Upper lobe of left lung (tissue), 6 donors: Measurements from ENCODE around the gene PALM3. TPM values are rescaled to one million over a fixed set of nuclear protein-coding genes. Genes with fewer than 3 reads are reported as not detected.
"Not testable (repeated sequence)": the region's sequence is repeated elsewhere in the genome, so short reads cannot be mapped to it uniquely, and the experiment has no call there.

ENCODE experiments used
- ATAC-seq, 2 donors: fragments of 200-7000 bp; cut with Tn5 transposase; one replicate each; pipeline ENCODE4 v1.9.1; 2022; ENCODE audit warnings: mild to moderate bottlenecking in 2 of 2, moderate library complexity in 2 of 2; ENCODE audit not compliant: low FRiP score in 2 of 2
- DNase-seq, 2 donors: peaks; one replicate each; pipeline ENCODE4 v3.0.0-alpha.2; 2019 to 2020
- H3K27ac ChIP-seq, 4 donors: fragments of 200-600 bp; sonication (generic); one replicate each; pipeline ENCODE4 v1.5.1; 2016 to 2019
- H3K27me3 ChIP-seq, 4 donors: fragments of 200-600 bp; sonication (generic); one replicate each; pipeline ENCODE4 v1.5.1; 2017 to 2019
- H3K36me3 ChIP-seq, 4 donors: fragments of 200-600 bp; sonication (generic); one replicate each; pipeline ENCODE4 v1.5.1; 2016 to 2019
- H3K4me1 ChIP-seq, 4 donors: fragments of 200-600 bp; sonication (generic); one replicate each; pipeline ENCODE4 v1.5.1; 2018 to 2019
- H3K4me3 ChIP-seq, 4 donors: fragments of 200-600 bp; sonication (generic); one replicate each; pipeline ENCODE4 v1.5.1; 2017 to 2019; ENCODE audit warnings: mild to moderate bottlenecking in 2 of 4, moderate library complexity in 1 of 4
- H3K9me3 ChIP-seq, 4 donors: fragments of 200-600 bp; sonication (generic); one replicate each; pipeline ENCODE4 v1.5.1; 2018 to 2019
- CTCF ChIP-seq, 6 experiments: fragments of 450-650 bp in 4 of 6; fragments of 200-600 bp in 2 of 6; sonication (generic) in 2 of 6; IDR thresholded peaks; one replicate each; pipeline ENCODE4 v1.5.1; 2016 to 2019; ENCODE audit warnings: antibody characterized with exemption in 6 of 6
- EP300 ChIP-seq, 4 donors: sonication (generic); formaldehyde crosslinking; IDR thresholded peaks; one replicate each; pipeline ENCODE4 v1.5.1; 2017; ENCODE audit warnings: antibody characterized with exemption in 4 of 4, control low read depth in 2 of 4
- POLR2A ChIP-seq, 4 donors: fragments of 450-650 bp; IDR thresholded peaks; one replicate each; pipeline ENCODE4 v1.5.1; 2016 to 2017; ENCODE audit warnings: antibody characterized with exemption in 4 of 4, mild to moderate bottlenecking in 2 of 4
- POLR2AphosphoS5 ChIP-seq, 2 donors: sonication (generic); formaldehyde crosslinking; IDR thresholded peaks; one replicate each; pipeline ENCODE4 v1.5.1; 2017; ENCODE audit warnings: antibody characterized with exemption in 2 of 2
- WGBS, 2 donors: methylation state at CpG; one replicate each; pipeline ENCODE4 v1.1.5; 2017 to 2018; 5-methylcytosine and 5-hydroxymethylcytosine counted together
- total RNA-seq, 6 donors: library from RNA; depleted of rRNA in 4 of 6; stranded (reverse); fragments of >200 nt in 4 of 6; gene quantifications; one replicate each; pipeline versions ENCODE4 v1.1.0 to v1.2.1, GENCODE V29; 2016 to 2021
- donor health status: DM: no; HTN: no; CAD: no; lungs with moderate emphysema.
- donor health status: DM: no; HTN: yes; CAD: no; lungs with severe emphysema.

The PALM3 gene
- total RNA-seq, 6 donors from 2014 or later: 0.15 to 123 (median 11.0) TPM

GRCh38 chr19:14042659-14043608 is 18.9 kb downstream of the PALM3 start:
- DNase-seq, H3K27me3 ChIP-seq, H3K4me3 ChIP-seq, H3K9me3 ChIP-seq, H3K4me1 ChIP-seq: not testable (repeated sequence)
- peak in 1 of 2 donors; percentile 4 for TF ChIP-seq POLR2AphosphoS5 (IDR thresholded peaks at IDR 0.05)
- TF ChIP-seq CTCF (IDR thresholded peaks at IDR 0.05): peak; percentile 39 to 58 (median 46)
- peak overlapping the region; percentile 34 to 57 (median 48) for H3K27ac ChIP-seq
- whole genome bisulfite sequencing, 2 donors: 63 to 65% methylated on average over 19 of the region's 19 CpGs
- ATAC-seq: peak; percentile 61 to 89
- peaks cover 0 to 24% (median 9%) of the 10 kb centered on the region in 4 donors for H3K36me3 ChIP-seq

GRCh38 chr19:14039181-14039580 is 22.7 kb downstream of the PALM3 start:
- DNase-seq: no peak
- TF ChIP-seq POLR2AphosphoS5 (IDR thresholded peaks at IDR 0.05) (no peak), EP300 (IDR thresholded peaks at IDR 0.05) (no peak), CTCF (IDR thresholded peaks at IDR 0.05) (no peak), POLR2A (IDR thresholded peaks at IDR 0.05) (no peak)
- no peak overlapping the region for H3K4me3 ChIP-seq
- no peak overlapping the region for H3K27ac ChIP-seq
- 92 to 93% methylated on average over 5 to 7 of the region's 7 CpGs for WGBS, 2 donors
- ATAC-seq: no peak
- H3K27me3 ChIP-seq: no peaks in the 10 kb centered on the region
- H3K9me3 ChIP-seq: no peaks in the 10 kb centered on the region
- H3K4me1 ChIP-seq: peaks cover 4 to 9% (median 6%) of the 10 kb centered on the region in 4 donors
- H3K36me3 ChIP-seq: peaks cover 0 to 20% (median 6%) of the 10 kb centered on the region in 4 donors

- no peak overlapping the region for H3K27ac ChIP-seq
- H3K27me3 ChIP-seq: no peaks in the 10 kb centered on the region
- DNase-seq: no peak
- no peak for TF ChIP-seq EP300 (IDR thresholded peaks at IDR 0.05)
- TF ChIP-seq POLR2AphosphoS5 (IDR thresholded peaks at IDR 0.05): no peak
- TF ChIP-seq CTCF (IDR thresholded peaks at IDR 0.05): no peak
- TF ChIP-seq POLR2A (IDR thresholded peaks at IDR 0.05): no peak
- no peaks in the 10 kb centered on the region for H3K9me3 ChIP-seq
- no peak for ATAC-seq
- peaks cover 10 to 20% (median 13%) of the 10 kb centered on the region in 4 donors for H3K4me1 ChIP-seq
- 80 to 81% methylated on average over 7 of the region's 7 CpGs for WGBS, 2 donors
- H3K36me3 ChIP-seq: peaks cover 0 to 12% (median 4%) of the 10 kb centered on the region in 4 donors
- no peak overlapping the region for H3K4me3 ChIP-seq
Observed at GRCh38 chr19:14035706-14036105, 26.2 kb downstream of the PALM3 start.

GRCh38 chr19:14035159-14035558 is 26.7 kb downstream of the PALM3 start:
- H3K27me3 ChIP-seq, DNase-seq, ATAC-seq, H3K9me3 ChIP-seq, H3K4me3 ChIP-seq, H3K36me3 ChIP-seq, H3K27ac ChIP-seq: not testable (repeated sequence)
- WGBS, 2 donors: 87 to 91% methylated on average over 12 of the region's 12 CpGs
- peaks cover 10 to 22% (median 13%) of the 10 kb centered on the region in 4 donors for H3K4me1 ChIP-seq

GRCh38 chr19:14033946-14034345 is 27.9 kb downstream of the PALM3 start:
- peaks cover 10 to 22% (median 13%) of the 10 kb centered on the region in 4 donors for H3K4me1 ChIP-seq
- no peak overlapping the region for H3K27ac ChIP-seq
- no peaks in the 10 kb centered on the region for H3K27me3 ChIP-seq
- DNase-seq: no peak
- WGBS, 2 donors: 93 to 94% methylated on average over 2 of the region's 2 CpGs
- H3K9me3 ChIP-seq: no peaks in the 10 kb centered on the region
- H3K4me3 ChIP-seq: no peak overlapping the region
- TF ChIP-seq CTCF (IDR thresholded peaks at IDR 0.05) (no peak), EP300 (IDR thresholded peaks at IDR 0.05) (no peak), POLR2A (IDR thresholded peaks at IDR 0.05) (no peak)
- no peak for ATAC-seq
- H3K36me3 ChIP-seq: no peaks in the 10 kb centered on the region
